Glomerular visceral epithelial cell (primary cell): Measurements from ENCODE around the gene TFRC.
"Not testable (repeated sequence)": the region's sequence is repeated elsewhere in the genome, so short reads cannot be mapped to it uniquely, and the experiment has no call there.

ENCODE experiments used
- DNase-seq: peaks from one replicate; pipeline ENCODE4 v3.0.0-alpha.2; 2016; ENCODE audit errors: extremely low spot score

The TFRC gene

DNA sequence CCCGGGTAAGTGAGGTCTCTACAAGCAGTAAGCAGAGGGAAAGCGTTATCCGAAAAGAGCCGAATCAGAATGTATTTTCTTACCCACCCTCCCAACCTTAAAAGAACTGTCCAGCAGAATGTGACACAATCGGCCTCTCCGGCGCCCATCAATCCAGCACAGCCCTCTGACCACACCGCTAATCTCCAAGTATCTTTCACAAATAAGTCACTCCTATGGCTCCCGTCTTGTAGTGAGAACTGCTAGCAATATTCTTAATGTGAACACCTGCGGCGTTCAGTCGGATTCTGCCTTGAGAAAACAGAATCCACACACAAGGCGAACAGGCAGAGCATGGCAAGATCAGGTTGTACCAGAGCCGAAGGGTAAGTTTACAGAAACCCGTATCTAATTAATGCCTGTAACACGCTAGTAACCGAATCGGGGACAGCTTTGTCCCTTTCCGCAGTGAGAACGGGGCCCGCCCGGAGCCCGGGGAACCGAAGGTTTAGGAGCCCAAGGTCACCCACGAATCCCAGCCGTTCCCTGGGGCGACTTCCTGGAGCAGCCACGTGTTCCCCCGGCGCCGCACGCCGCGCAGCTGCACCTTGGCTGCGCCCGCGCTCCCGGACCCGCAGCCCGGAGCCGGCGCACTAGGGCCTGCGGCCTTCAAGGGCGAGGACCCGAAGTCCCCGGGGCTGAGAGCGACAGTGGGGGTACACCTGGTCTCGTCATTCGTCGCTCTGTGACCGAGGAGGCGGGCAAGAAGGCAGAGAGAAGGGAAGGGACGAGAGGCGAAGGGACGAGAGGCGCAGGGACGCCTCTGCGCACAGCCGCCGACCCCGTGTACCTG, 672 bp downstream of the TFRC start:
- peak; percentile 42 for DNase-seq

- not testable (repeated sequence) for DNase-seq
Measured at GRCh38 chr3:196080101-196080846, 1.6 kb downstream of the TFRC start.

- DNase-seq = no peak
Measured at GRCh38 chr3:196079682-196080081, 2.2 kb downstream of the TFRC start.

DNA sequence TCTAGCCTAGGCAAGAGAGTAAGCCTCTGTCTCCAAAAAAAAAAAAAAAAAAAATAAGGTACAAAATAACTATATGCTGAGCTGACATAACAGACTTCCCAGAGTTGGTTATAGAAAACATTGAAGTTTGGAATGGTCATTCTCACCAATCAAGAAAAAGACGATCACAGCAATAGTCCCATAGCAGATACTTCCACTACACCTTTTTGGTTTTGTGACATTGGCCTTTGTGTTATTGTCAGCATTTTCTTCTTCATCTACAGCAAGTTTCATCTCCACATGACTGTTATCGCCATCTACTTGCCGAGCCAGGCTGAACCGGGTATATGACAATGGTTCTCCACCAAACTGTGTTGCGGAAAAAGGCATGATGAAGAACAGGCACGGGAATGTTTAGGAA, 6.9 kb downstream of the TFRC start:
- DNase-seq = no peak

DNA sequence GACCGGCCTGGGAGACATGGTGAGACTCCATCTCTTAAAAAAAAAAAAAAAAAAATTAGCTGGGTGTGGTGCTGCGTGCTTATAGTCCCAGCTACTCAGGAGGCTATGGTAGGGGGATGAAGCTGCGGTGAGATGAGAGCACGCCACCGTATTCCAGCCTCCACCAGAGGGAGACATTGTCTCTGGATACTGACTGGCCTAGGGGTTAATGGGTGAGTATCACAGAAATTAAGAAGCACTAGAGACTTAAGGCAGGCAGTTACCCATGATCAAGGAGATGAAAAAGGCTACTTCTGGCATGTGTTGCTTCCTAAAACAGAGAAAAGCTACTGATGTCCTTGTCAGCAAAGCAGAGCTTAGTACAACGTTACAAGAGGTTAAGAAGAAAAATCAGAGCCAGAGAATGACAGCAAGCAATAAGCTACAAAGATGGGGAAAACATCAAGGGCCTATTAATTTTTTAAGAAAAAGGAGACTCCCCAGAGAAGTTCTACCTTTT, 8.6 kb downstream of the TFRC start:
- DNase-seq = peak; percentile 57

- DNase-seq = no peak
Measured at GRCh38 chr3:196072313-196072712, 9.6 kb downstream of the TFRC start.

GRCh38 chr3:196068812-196069211, 13.1 kb downstream of the TFRC start:
- DNase-seq = not testable (repeated sequence)

DNA sequence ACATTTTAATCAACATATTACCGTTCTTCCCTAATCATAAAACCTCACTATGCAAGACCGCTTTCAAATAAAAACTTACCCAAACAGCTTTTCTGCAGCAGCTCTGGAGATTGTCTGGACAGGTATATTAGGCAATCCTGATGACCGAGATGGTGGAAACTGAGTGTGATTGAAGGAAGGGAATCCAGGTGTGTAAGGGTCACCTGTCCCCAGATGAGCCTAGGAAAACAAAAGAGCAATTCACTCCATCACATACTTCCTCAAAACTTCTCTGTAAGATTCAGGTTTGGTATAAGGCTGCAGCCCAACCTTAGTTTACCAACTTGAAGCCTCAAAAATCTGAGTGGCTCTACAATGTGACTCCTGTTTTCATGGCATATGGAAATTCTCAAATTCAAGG, 14.5 kb downstream of the TFRC start:
- DNase-seq = no peak

DNA sequence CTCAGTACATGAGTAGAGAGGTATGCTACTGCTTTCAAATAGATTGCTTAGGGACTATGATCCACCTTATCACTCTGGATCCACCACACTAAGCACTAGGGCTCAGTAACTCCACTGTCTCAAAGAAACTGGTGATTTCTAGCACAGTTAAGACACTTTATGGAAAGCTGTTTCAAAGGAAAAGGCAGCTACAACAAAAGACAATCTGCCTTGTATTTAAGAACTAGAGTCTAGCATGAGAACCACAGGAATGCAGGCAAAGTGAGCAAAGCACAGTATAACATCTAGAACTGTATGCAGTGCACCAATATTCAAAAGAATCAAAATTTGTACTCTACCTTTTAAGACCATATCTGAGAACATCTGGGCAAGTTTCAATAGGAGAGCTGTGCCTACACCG, 17.9 kb downstream of the TFRC start:
- DNase-seq = no peak

DNA sequence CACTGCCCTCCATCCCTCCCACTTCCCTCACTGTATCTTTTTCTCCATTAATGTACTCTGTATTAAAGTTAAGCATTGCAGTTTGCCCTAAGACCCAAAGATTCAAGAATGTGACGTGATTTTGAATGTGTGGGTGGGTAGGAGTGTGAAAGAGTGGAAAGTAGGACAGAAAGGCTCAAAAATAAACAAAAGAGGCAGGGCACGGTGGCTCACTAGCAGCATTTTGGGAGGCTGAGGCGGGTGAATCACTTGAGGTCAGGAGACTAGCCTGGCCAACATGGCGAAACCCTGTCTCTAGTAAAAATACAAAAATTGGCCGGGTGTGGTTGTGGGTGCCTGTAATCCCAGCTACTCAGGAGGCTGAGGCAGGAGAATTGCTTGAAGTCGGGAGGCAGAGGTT, 18.4 kb downstream of the TFRC start:
- no peak for DNase-seq

DNA sequence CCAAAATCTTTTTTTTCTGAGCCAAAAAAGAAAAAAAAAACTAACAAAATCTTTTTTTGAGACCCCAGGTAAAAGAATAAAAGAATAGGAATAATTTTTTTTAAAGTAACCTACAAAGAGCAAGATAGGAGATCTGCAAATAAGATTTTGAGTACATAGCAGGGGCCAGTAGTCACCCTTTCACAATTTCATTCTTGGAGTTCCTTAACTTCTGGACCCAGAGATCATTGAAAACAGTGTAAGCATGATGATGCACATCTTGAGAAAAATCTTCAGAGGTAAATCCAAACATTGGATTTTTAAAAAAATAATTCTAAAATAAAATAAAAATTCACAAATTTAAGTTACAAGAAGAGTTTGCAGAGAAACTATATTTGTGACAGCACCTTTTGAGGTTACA, 18.8 kb downstream of the TFRC start:
- no peak for DNase-seq

- no peak for DNase-seq
Measured at GRCh38 chr3:196060834-196061233, 21.1 kb downstream of the TFRC start.

DNA sequence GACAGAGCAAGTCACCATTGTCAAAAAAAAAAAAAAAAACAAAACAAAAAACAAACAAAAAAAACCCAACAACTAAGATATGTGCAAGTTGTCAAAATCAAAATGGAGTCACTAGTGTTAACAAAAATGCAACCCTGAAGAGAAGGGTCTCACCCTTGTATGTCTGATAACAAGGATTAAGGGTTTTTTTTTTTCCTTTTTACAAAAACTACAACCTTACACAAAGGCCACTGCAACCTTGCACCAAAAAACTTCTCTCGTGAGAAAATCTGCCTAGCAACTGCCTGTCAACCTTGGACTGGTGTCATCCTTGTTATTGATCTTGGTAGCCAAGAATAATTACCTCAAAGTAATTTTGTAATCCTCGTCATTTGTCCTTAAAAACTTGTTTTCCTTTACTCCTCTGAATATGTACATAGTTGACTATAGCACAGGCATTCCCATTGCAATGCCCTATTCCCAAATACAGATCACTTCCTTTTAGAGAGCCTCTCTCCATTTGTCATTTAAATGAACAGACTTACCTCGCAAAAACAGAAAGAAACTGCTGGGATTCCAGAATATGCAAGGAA, 24.0 kb downstream of the TFRC start:
- DNase-seq = no peak

DNA sequence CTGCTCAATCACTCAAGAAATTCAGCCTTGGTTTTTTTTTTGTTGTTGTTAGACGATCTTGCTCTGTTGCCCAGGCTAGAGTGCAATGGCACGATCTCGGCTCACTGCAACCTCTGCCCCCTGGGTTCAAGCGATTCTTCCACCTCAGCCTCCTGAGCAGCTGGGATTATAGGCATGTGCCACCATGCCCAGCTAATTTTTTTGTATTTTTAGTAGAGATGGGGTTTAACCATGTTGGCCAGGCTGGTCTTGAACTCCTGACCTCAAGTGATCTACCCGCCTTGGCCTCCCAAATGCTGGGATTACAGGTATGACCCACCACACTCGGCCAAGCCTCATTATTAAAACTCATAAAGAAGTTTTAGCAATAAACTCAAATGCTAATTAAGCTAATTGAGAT, 25.5 kb downstream of the TFRC start:
- not testable (repeated sequence) for DNase-seq

GRCh38 chr3:196055683-196056270, 26.1 kb downstream of the TFRC start:
- DNase-seq = no peak

DNA sequence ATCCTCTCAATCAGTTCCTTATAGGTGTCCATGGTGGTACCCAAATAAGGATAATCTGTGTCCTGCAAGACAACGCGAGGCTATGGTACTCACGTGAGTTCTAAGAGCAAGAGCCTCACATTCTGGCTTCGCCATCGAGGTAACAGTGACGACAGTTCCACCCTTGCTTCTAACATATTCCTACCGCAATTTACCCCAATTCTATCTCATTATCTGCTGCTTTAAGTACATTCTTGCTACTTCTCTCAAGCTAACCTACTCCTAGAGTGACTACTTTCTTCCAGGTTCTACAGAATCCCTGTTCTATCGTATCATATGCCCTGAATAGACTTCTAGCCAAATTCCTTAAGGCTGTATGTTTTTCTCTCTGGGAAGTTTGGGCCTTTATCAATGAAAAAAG, 26.6 kb downstream of the TFRC start:
- no peak for DNase-seq

- no peak for DNase-seq
Measured at GRCh38 chr3:196054661-196055060, 27.2 kb downstream of the TFRC start.

- no peak for DNase-seq
Measured at GRCh38 chr3:196053487-196053886, 28.4 kb downstream of the TFRC start.

GRCh38 chr3:196051282-196052076, 30.4 kb downstream of the TFRC start:
- no peak for DNase-seq

GRCh38 chr3:196050597-196050996, 31.3 kb downstream of the TFRC start:
- no peak for DNase-seq

- no peak for DNase-seq
Measured at GRCh38 chr3:196049653-196050052, 32.2 kb downstream of the TFRC start.
